Endometrium (tissue), 2 donors: ENCODE results near the gene MRPL44.
"Not testable (repeated sequence)": the region's sequence is repeated elsewhere in the genome, so short reads cannot be mapped to it uniquely, and the experiment has no call there.

Experiments
- FAIRE-seq: peaks from 2 replicates; lab custom pipeline; 2012; peaks lifted over from hg19 to GRCh38; lab: Jason Lieb, UNC
- donor health status: control.
- donor health status: control.

Gene MRPL44

DNA sequence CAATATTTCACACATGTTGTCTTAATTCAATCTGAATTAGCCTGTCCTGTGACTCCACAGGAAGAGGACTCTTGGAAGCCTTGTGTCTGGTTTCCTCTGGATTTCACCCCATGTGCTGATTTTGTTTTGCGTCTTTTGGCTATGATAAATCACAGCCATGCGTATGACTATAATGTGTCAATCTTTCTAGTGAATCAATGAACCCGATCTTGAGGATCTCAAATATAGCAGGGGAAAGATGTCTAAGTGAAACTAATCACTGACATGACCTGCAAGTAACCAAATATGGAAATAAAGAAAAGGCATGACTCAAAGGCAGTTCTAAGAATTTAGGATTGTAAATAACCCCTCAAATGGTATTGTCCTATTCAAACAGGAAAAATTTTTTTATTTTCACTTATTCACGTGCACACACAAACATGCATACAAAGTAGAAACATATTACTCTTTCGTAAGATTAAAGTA is 20.4 kb upstream of the MRPL44 start:
- FAIRE-seq = no peak

DNA sequence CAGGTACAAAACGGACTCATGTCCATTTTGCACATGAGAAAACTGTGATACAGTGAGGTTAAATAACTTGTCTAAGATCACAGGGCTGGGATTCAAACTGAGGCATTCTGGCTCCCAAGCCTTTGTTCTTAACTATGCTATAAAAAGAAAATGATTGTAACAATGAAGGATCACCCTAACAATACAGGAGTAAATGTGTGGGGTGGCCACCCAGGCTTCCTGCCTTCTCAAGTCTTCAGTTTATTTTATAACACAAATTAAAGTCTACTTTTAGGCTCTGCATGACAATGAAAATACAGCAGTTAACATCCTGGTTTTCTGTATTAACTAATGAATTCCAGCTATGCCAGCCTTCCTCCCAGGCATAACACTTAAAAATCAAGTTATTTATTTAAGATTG is 19.7 kb upstream of the MRPL44 start:
- no peak for FAIRE-seq

DNA sequence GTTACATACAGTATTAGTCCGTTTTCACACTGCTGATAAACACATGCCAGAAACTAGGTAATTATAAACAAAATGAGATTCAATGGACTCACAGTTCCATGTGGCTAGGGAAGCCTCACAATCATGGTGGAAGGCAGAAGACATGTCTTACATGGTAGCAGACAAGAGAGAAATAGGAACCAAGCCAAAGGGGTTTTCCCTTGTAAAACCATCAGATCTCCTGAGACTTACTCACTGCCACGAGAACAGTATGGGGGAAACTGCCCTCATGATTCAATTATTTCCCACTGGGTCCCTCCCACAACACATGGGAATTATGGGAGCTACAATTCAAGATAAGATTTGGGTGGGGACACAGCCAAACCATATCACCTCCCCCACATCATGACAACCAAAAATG is 17.8 kb upstream of the MRPL44 start:
- not testable (repeated sequence) for FAIRE-seq

GRCh38 chr2:223941579-223942277 is 15.5 kb upstream of the MRPL44 start:
- no peak for FAIRE-seq

DNA sequence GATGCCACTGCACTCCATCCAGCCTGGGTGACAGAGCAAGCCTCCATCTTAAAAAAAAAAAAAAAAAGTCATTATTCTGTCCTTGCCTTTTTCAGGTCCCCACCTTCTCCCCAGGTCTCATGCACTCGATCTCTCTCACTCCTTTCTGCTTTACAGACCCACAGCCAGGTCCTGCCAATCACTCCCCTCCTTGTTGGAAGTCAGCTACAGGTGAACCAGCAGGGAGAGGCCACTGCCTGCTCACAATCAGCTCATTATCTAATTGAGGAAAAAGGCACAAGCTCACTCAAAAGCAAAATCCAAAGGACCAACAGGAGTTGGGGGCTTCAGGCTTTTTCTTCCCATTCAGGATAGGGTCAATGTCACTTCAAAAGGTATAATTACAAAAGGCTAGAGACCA is 14.1 kb upstream of the MRPL44 start:
- no peak for FAIRE-seq

DNA sequence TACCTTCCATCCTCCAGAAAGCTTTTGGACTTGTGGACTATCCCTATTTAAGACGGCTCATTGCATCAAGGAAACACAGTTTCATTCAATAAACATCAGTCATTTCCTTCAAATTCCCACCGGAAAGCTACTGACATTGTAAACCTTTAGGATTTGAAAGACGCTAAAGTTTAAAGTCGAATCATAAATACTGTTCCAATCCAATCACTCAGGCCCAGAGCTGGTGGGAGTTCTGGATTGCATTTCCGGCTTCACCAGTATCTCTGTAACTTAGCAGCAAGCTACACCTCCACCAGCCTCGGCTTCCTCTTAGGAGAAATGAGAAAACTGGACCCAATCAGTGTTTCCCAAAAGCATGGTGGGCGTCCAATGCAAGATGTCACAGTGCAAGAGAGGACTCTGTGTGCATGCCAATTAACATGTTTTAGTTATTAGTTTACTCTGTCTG is 13.7 kb upstream of the MRPL44 start:
- FAIRE-seq = no peak

GRCh38 chr2:223944166-223944702 is 13.0 kb upstream of the MRPL44 start:
- FAIRE-seq = no peak

DNA sequence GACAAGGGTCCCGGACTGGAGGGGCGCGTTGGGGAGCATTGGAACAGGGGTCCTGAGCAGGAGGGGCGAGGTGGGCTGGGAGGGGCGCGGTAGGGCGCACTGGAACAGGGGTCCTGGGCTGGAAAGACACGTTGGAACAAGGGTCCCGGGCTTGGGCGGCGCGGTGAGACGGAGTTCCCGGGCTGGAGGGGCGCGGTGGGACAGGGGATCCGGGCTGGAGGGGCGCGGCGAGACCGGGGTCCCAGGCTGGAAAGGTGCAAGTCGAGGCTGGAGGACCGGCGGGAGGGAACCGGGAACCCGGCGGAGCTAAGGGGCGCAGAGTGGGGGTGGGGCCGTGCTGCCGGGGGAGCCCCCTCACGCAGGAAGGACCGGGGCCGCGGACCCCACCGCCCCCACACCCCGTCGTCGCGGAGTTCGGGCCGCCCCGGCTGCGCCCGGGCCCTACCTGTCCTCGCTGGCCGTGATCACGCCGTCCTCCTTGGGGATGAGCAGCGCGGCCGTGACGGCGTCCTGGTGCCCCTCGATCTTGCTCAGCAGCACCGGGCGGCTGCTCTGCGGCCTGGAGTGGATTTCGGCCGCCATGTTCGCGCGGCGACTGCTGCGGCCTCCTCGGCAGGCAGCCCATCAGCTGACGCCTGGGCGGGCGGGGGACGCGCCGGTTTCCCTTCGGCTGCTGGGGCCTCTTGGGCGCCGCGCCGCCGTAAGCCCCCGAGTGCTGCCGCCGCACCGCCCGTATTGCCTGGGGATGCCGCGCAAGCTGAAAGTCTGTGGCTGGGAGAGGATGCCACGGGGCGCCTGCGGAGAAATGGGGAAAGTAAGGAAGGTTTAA is 12.3 kb upstream of the MRPL44 start, which contains the start of gene WDFY1:
TSS of gene WDFY1 (minus strand) at position 633 of the 829 bp plus-strand sequence. CDS start at position 582, 51 bp downstream.
- FAIRE-seq = no peak

DNA sequence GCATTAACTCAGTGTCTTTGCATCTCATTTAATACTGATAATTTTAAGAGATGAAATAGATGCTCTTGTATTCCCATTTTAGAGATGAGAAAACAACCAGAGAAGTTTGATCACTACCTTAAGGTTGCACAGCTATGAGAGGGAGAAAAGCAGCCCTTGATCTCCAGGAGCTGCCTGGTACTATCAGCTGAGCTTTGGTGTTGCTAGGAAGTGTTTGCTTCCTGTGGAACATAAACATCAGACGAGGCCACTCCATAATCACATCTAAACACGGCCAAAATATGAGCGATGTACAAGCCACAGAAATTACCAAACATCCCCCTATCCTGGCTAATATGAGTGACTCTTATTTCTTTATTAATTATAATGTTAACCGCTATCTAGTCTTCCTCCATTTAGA is 11.5 kb upstream of the MRPL44 start:
- no peak for FAIRE-seq

- FAIRE-seq = no peak
Observed at GRCh38 chr2:223947711-223948205, 9.5 kb upstream of the MRPL44 start.

DNA sequence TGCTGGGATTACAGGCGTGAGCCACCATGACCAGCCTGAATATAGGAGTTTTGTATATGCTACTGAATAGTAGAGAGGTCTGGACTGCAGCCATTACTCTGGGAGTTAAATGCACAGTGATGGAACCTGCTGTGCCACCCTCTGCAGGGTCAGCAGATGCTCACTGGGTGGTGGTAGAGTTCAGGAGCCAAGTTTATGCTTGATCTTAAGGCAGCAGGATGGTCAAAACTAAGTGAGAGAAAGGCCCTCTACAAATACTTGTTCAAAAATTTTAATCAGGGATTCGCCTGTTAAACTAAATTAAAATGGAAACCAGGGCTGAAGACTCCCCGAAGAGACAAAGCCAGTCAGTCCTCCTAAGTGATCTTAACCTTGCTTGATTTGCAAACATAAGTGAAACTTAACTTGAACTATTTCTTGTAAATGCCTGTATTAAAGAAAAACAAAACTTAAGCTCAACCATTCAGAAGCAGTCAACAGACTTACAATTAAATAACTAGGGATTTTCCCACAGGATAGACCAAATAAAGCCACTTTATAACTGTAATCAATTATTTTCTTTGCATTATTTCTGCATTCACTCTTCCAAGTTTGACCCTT is 7.9 kb upstream of the MRPL44 start:
- FAIRE-seq = no peak

GRCh38 chr2:223950448-223951347 is 6.6 kb upstream of the MRPL44 start:
- no peak for FAIRE-seq

GRCh38 chr2:223952280-223952968 is 4.8 kb upstream of the MRPL44 start:
- no peak for FAIRE-seq

GRCh38 chr2:223954401-223954800 is 2.9 kb upstream of the MRPL44 start:
- FAIRE-seq = no peak

GRCh38 chr2:223956300-223956699 is 963 bp upstream of the MRPL44 start:
- FAIRE-seq = no peak

GRCh38 chr2:223959688-223960087 is 2.4 kb downstream of the MRPL44 start:
- no peak for FAIRE-seq

DNA sequence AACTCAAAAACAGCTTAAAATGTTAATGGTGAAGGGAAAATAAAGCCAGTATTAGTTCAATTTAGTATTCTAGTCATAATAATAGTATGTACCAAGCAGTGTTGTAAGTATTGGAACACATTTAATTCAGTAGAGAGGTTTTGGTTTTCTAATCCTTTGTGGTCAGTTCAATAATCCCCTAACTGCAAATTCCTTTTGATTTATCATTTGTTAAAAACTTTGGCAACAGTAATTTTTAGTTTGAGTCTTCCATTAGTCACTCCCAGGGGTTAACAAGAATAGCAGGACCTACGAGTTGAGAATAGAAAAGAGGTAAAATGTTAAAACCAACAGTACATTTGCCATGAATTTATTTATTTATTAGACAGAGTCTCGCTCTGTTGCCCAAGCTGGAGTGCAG is 10.7 kb downstream of the MRPL44 start:
- no peak for FAIRE-seq

DNA sequence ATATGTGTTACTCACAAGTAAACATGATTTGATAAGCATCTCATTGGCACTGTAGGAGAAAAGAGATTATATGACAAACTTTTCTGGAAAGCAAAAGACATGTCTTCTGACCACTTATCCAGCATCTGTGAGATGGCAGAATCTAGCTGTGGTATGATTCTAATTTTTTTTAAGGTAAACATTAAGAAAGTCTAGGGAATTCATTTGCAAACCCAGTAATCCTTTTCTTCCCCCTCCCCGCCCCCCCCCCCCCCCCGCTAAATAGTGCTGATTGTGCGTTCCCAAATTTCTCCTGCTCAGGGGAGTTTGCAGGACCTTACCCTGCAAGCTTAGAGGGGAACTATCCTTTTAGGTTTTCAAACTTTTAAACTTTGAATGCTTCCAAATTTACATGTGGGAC is 12.1 kb downstream of the MRPL44 start:
- no peak for FAIRE-seq

- no peak for FAIRE-seq
Observed at GRCh38 chr2:223969856-223970255, 12.6 kb downstream of the MRPL44 start.

DNA sequence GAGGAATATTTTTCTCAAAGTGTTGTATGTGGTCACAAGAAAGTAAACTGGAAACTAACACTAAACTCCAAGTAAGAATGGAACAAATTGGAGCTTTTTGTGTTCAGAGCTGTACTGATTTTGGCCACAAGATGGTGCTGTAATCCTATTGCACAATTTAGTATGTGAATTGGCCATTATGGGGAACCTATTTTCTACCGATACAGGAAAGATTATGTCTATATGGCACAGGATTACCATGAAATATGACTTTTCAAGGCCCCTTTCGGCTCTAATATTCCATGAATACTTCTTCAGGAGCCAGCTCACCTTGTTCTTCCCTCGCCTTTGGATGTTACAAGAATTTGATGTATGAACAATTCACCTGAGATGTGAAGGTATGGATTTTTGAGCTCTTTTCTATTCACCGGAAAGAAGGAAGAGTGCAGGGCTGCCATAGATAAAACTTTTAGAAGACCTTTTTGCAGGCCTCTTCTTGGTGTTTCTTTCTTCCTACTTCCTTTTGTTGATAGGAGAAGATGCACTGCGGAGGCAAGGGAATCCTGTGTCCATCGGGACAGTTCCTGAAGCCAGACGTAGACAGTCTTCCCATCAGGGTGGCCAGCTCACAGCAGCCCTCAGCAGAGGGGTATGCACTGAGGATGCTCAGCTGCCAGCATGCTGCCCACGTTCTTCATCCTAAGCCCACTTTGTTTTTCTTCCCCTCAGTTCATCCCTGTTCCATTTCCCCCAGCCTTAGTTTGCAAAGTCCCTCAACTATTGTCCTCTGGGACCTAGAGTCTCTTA is 13.3 kb downstream of the MRPL44 start:
- peak; percentile 89 for FAIRE-seq
